H1 (cell line): Measurements from ENCODE around the gene PGM2L1. TPM values are rescaled to one million over a fixed set of nuclear protein-coding genes. Genes with fewer than 3 reads are reported as not detected.

Source experiments
- CTCF ChIA-PET: fragments of 300-600 bp; sonication (Branson Sonifier 250); formaldehyde crosslinking; loops from one replicate; lab custom pipeline; 2021; ENCODE audit not compliant: partially characterized antibody; lab: Charles Lee
- POLR2A ChIA-PET: fragments of 300-600 bp; sonication (Branson Sonifier 250); formaldehyde crosslinking; loops from one replicate; lab custom pipeline; 2021; ENCODE audit warnings: inconsistent platforms; ENCODE audit not compliant: partially characterized antibody; lab: Charles Lee
- DNase-seq, 2 experiments: peaks; one replicate each; pipeline versions ENCODE4 v3.0.0 to v3.0.0-alpha.2; 2010 to 2022; ENCODE audit warnings: low spot score in 2 of 2, low read depth in 1 of 2, mixed read lengths in 1 of 2
- FAIRE-seq: peaks from 2 replicates; lab custom pipeline; 2011; peaks lifted over from hg19 to GRCh38; lab: Jason Lieb, UNC
- H2AFZ ChIP-seq: 2 replicates; pipeline ENCODE4 v1.8.1; 2012; ENCODE audit warnings: low read length, inconsistent platforms
- H2AK5ac ChIP-seq: 2 replicates; pipeline ENCODE4 v1.6.1; 2013; ENCODE audit warnings: low read depth, low read length
- H2BK120ac ChIP-seq: replicated peaks from 2 replicates; pipeline ENCODE3; 2013; ENCODE audit warnings: low read depth, low read length, inconsistent platforms
- H2BK12ac ChIP-seq: 2 replicates; pipeline ENCODE4 v1.6.1; 2013; ENCODE audit warnings: low read depth, low read length
- H2BK15ac ChIP-seq: 2 replicates; pipeline ENCODE4 v1.6.1; 2013; ENCODE audit warnings: low read length
- H2BK20ac ChIP-seq: 2 replicates; pipeline ENCODE4 v1.6.1; 2013; ENCODE audit warnings: low read length
- H2BK5ac ChIP-seq: 2 replicates; pipeline ENCODE4 v1.6.1; 2013; ENCODE audit warnings: low read depth, low read length
- H3K14ac ChIP-seq: 2 replicates; pipeline ENCODE4 v1.6.1; 2013; ENCODE audit warnings: inconsistent platforms; ENCODE audit not compliant: insufficient read length
- H3K18ac ChIP-seq: 2 replicates; pipeline ENCODE4 v1.6.1; 2013; ENCODE audit warnings: low read length; ENCODE audit errors: extremely low read depth
- H3K23ac ChIP-seq: 2 replicates; pipeline ENCODE4 v1.6.1; 2013; ENCODE audit warnings: inconsistent platforms; ENCODE audit not compliant: insufficient read length
- H3K23me2 ChIP-seq: 2 replicates; pipeline ENCODE4 v1.6.1; 2013; ENCODE audit warnings: low read depth, low read length
- H3K27ac ChIP-seq: 2 replicates; pipeline ENCODE4 v1.6.1; 2011; ENCODE audit warnings: low read depth, low read length, inconsistent platforms
- H3K27me3 ChIP-seq, 4 experiments: replicated peaks in 1 of 4; 1 replicate in 1 of 4; 2 replicates in 3 of 4; pipeline versions ENCODE4 v1.6.1 to v1.8.1; 2011 to 2013; ENCODE audit warnings: low read length in 3 of 4, mild to moderate bottlenecking in 3 of 4, inconsistent platforms in 2 of 4, mixed read lengths in 2 of 4, moderate library complexity in 1 of 4; ENCODE audit not compliant: control insufficient read depth in 3 of 4, insufficient read depth in 3 of 4; ENCODE audit errors: extremely low read depth in 1 of 4
- H3K36me3 ChIP-seq, 4 experiments: 2 replicates each; pipeline versions ENCODE4 v1.6.1 to v1.8.1; 2011 to 2013; ENCODE audit warnings: mild to moderate bottlenecking in 4 of 4, low read length in 3 of 4, moderate library complexity in 2 of 4, control low read depth in 1 of 4, inconsistent platforms in 1 of 4; ENCODE audit not compliant: insufficient read depth in 4 of 4, control insufficient read depth in 2 of 4
- H3K4ac ChIP-seq: replicated peaks from 2 replicates; pipeline ENCODE3; 2013; ENCODE audit warnings: low read length, low read depth, mixed read lengths, inconsistent platforms; ENCODE audit not compliant: insufficient read length
- H3K4me1 ChIP-seq, 4 experiments: replicated peaks in 1 of 4; 1 replicate in 1 of 4; 2 replicates in 3 of 4; pipeline versions ENCODE4 v1.6.1 to v1.8.1; 2011 to 2013; ENCODE audit warnings: low read length in 3 of 4, inconsistent platforms in 2 of 4, mixed read lengths in 1 of 4; ENCODE audit not compliant: insufficient read depth in 4 of 4, control insufficient read depth in 3 of 4
- H3K4me2 ChIP-seq, 2 experiments: 2 replicates each; pipeline versions ENCODE4 v1.6.1 to v1.8.1; 2011 to 2013; ENCODE audit warnings: low read depth in 2 of 2, low read length in 2 of 2, control low read depth in 1 of 2, inconsistent platforms in 1 of 2, mild to moderate bottlenecking in 1 of 2; ENCODE audit not compliant: insufficient read depth in 1 of 2
- H3K4me3 ChIP-seq, 4 experiments: fragments of 200-600, 300-600 bp in 1 of 4; sonication (generic), shearing (Covaris generic), sonication (Bioruptor Twin) in 1 of 4; 2 replicates each; pipeline versions ENCODE4 v1.5.1 to v1.8.1; 2011 to 2016; ENCODE audit warnings: low read length in 4 of 4, low read depth in 3 of 4, control low read depth in 2 of 4, inconsistent platforms in 2 of 4, mild to moderate bottlenecking in 2 of 4, mixed read lengths in 1 of 4, moderate library complexity in 1 of 4; ENCODE audit not compliant: insufficient read depth in 2 of 4; ENCODE audit errors: extremely low read depth in 1 of 4
- H3K56ac ChIP-seq: replicated peaks from 2 replicates; pipeline ENCODE3; 2013; ENCODE audit warnings: low read depth, mild to moderate bottlenecking, mixed read lengths, low read length, inconsistent platforms; ENCODE audit not compliant: insufficient read length
- H3K79me1 ChIP-seq: 2 replicates; pipeline ENCODE4 v1.6.1; 2013; ENCODE audit warnings: low read depth, low read length, control low read depth
- H3K79me2 ChIP-seq, 2 experiments: 2 replicates each; pipeline versions ENCODE4 v1.6.1 to v1.8.1; 2012 to 2013; ENCODE audit warnings: low read length in 2 of 2, mild to moderate bottlenecking in 2 of 2, inconsistent platforms in 1 of 2; ENCODE audit not compliant: insufficient read depth in 2 of 2, control insufficient read depth in 1 of 2
- H3K9ac ChIP-seq, 4 experiments: replicated peaks in 1 of 4; 1 replicate in 1 of 4; 2 replicates in 3 of 4; pipeline versions ENCODE4 v1.6.1 to v1.8.1; 2011 to 2013; ENCODE audit warnings: low read depth in 3 of 4, low read length in 3 of 4, control low read depth in 2 of 4, mild to moderate bottlenecking in 2 of 4, moderate library complexity in 2 of 4, inconsistent platforms in 1 of 4; ENCODE audit errors: extremely low read depth in 1 of 4
- H3K9me3 ChIP-seq, 2 experiments: 2 replicates each; pipeline versions ENCODE4 v1.6.1 to v1.8.1; 2012 to 2013; ENCODE audit warnings: mild to moderate bottlenecking in 2 of 2, moderate library complexity in 2 of 2, control low read depth in 1 of 2, inconsistent platforms in 1 of 2, low read depth in 1 of 2, low read length in 1 of 2, mixed read lengths in 1 of 2; ENCODE audit not compliant: insufficient read depth in 2 of 2
- H4K20me1 ChIP-seq, 2 experiments: replicated peaks in 1 of 2; 2 replicates each; pipeline versions ENCODE3 to v1.8.1; 2011 to 2013; ENCODE audit warnings: inconsistent platforms in 2 of 2, low read length in 2 of 2, mild to moderate bottlenecking in 1 of 2; ENCODE audit not compliant: insufficient read depth in 2 of 2, control insufficient read depth in 1 of 2
- H4K5ac ChIP-seq: 2 replicates; pipeline ENCODE4 v1.6.1; 2013; ENCODE audit warnings: low read length, low read depth, mixed read lengths, inconsistent platforms; ENCODE audit not compliant: insufficient read length
- H4K8ac ChIP-seq: 2 replicates; pipeline ENCODE4 v1.8.0; 2013; ENCODE audit warnings: mild to moderate bottlenecking, moderate library complexity, low read length, inconsistent platforms; ENCODE audit not compliant: insufficient read depth; ENCODE audit errors: extremely low read depth
- H4K91ac ChIP-seq: replicated peaks from 2 replicates; pipeline ENCODE3; 2013; ENCODE audit warnings: low read length, mixed read lengths, inconsistent platforms; ENCODE audit not compliant: insufficient read length
- EP300 ChIP-seq, 2 experiments: IDR thresholded peaks; 1 replicate in 1 of 2; 2 replicates in 1 of 2; pipeline ENCODE4 v1.6.1; 2011 to 2012; ENCODE audit warnings: low read depth in 2 of 2, low read length in 2 of 2, mild to moderate bottlenecking in 2 of 2, borderline replicate concordance in 1 of 2, inconsistent platforms in 1 of 2, moderate library complexity in 1 of 2
- GABPA ChIP-seq: IDR thresholded peaks from 2 replicates; pipeline ENCODE4 v1.6.1; 2011; ENCODE audit warnings: mild to moderate bottlenecking, low read length, moderate library complexity, borderline replicate concordance; ENCODE audit not compliant: insufficient read depth
- MAFK ChIP-seq: IDR thresholded peaks from 2 replicates; pipeline ENCODE4 v1.6.1; 2012; ENCODE audit warnings: low read depth, mild to moderate bottlenecking, improper control_type of control experiment, low read length
- TAF1 ChIP-seq: IDR thresholded peaks from 2 replicates; pipeline ENCODE4 v1.6.1; 2011; ENCODE audit warnings: mild to moderate bottlenecking, low read depth, low read length
- TBP ChIP-seq: IDR thresholded peaks from 2 replicates; pipeline ENCODE4 v1.6.1; 2011; ENCODE audit warnings: low read depth, low read length, improper control_type of control experiment
- TCF12 ChIP-seq: IDR thresholded peaks from 2 replicates; pipeline ENCODE4 v1.6.1; 2011; ENCODE audit warnings: low read depth, mild to moderate bottlenecking, low read length
- WGBS, 2 experiments: shearing (Covaris generic) in 1 of 2; methylation state at CpG; one replicate each; pipeline versions ENCODE4 v1.1.6 to v1.1.7; 2013 to 2015; ENCODE audit warnings: low lambda C conversion rate in 2 of 2, mixed read lengths in 2 of 2, inconsistent platforms in 1 of 2, low coverage in 1 of 2, missing lambda C conversion rate in 1 of 2; ENCODE audit not compliant: insufficient replicate concordance in 2 of 2, insufficient coverage in 1 of 2, insufficient read length in 1 of 2; ENCODE audit errors: extremely low coverage in 1 of 2, missing lambda C conversion rate in 1 of 2; 5-methylcytosine and 5-hydroxymethylcytosine counted together
- polyA plus RNA-seq, 7 experiments: library from polyadenylated mRNA; depleted of rRNA in 3 of 7; stranded (reverse) in 5 of 7; unstranded in 2 of 7; fragments of >200 nt in 5 of 7; fragments of 200-250 nt in 2 of 7; gene quantifications; 1 replicate in 5 of 7; 2 replicates in 1 of 7; 4 replicates in 1 of 7; pipeline versions ENCODE4 v1.2.1 to v1.2.3, GENCODE V29; 2011 to 2013; ENCODE audit warnings: missing spikeins in 2 of 7, mixed read lengths in 2 of 7
- total RNA-seq: library from RNA; stranded (reverse); fragmentation: NEBNext Ultra II Directional; extraction: Animal tissue kit (Norgen Biotek cat#: 25700); gene quantifications from 2 replicates; pipeline ENCODE4 v1.2.1, GENCODE V29; 2021

The PGM2L1 gene
- total and polyA plus RNA-seq, 2 of the 8 experiments (the other 6 are each of a cell fraction or from before 2014, with no cell fraction given) = 5.0 to 42.7 TPM

DNA sequence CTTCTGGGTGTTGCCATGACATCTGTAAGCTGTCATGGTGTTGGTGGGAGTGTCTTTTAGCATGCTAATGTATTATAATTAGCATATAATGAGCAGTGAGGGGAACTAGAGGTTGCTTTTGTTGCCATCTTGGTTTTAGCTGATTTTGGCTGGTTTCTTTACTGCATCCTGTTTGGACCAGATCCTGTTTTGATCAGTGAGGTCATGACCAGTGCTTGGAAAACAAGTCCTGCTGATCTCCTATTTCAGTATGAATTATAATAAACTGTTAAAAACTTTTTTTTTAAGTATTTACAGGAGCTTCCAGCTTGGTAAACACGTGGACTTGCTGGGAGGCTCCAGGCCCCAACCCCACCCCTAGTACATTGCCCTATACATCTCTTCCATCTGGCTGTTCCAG lies 56.3 kb downstream of the PGM2L1 start:
- Histone ChIP-seq H3K4me1 (no peaks in the 10 kb centered on the region), H2BK15ac (no peak overlapping the region), H2AFZ (no peak overlapping the region), H3K4me3 (no peak overlapping the region), H3K23me2 (no peaks in the 10 kb centered on the region), H3K79me2 (no peaks in the 10 kb centered on the region), H3K4me2 (no peak overlapping the region), H3K27me3 (no peaks in the 10 kb centered on the region), H2AK5ac (no peak overlapping the region), H4K91ac (no peak overlapping the region), H2BK20ac (no peak overlapping the region), H3K23ac (no peak overlapping the region), H4K20me1 (peaks cover 0 to 3% of the 10 kb centered on the region in 2 experiments), H3K4ac (no peak overlapping the region), H3K36me3 (peaks cover 4 to 26% (median 9%) of the 10 kb centered on the region in 4 experiments; a peak in 7 of 8 replicates), H3K56ac (no peak overlapping the region), H4K5ac (no peak overlapping the region), H3K79me1 (no peaks in the 10 kb centered on the region), H3K9me3 (no peaks in the 10 kb centered on the region), H2BK5ac (no peak overlapping the region), H2BK12ac (no peak overlapping the region), H3K18ac (no peak overlapping the region), H3K27ac (no peak overlapping the region), H3K9ac (no peak overlapping the region), H3K14ac (no peak overlapping the region), H2BK120ac (no peak overlapping the region), H4K8ac (no peak overlapping the region)
- 100% methylated on average over 1 of the region's 1 CpG; no CpG with 5 or more reads in 1 of the 2 experiments for WGBS, 2 experiments
- ChIA-PET CTCF (no interaction called here), POLR2A (no interaction called here)
- FAIRE-seq = no peak
- no peak for DNase-seq
- TF ChIP-seq TBP (no peak), GABPA (no peak), MAFK (no peak), EP300 (IDR thresholded peaks at IDR 0.05; ENCODE audit: borderline replicate concordance in 1 of 2, low read depth in 2 of 2, low read length in 2 of 2) (no peak), TAF1 (no peak), TCF12 (no peak)
